ENCODE results near the gene PDE11A.

DNA sequence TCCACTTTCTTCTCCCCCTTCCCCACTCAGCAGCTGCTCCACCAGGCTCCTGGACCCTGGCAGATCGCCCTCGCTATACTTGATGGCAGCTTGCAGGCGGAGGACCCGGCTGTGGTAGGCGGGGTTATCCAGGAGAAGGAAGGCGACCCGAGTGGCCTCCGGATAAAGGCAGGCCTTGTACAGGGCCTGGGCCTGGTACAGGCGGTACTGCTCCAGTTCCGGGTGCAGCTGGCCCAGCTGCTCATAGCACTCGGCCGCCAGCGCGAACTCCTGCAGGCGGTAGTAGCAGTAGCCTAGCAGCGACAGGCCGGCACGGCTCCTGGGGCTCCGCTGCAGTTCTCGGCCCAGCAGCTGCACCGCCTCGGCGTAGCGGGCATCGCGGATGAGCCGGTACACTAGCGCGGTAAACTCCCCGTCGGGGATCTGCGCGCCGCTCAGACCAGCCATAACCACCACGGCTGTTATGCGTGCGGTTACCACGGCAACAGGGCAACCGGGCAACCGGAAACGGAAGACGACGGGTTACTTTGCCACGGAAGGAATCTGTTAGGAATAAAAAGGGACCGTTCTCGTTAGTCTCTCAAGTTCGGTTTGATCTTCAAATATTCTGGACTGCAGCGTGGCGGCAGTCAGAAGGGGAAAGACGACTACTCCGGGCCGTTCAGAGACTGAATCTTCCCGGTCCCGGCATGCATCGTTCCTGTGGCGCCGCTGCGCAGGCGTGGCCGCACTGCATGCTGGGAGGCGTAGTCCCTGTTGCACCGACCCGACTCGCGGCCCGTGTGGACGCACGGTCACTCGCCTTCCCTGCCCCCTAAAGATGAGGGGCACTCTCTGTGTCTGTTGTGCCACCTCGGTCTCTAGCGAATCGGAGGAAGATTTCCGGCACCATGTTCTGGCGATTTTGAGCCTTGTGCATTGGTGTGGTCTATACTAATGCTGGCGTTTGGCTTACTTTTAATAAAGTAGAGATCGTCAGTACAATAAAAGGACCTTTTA lies 454.0 kb downstream of the PDE11A start:
- TF ChIP-seq CHD4 (IDR thresholded peaks at IDR 0.05; ENCODE audit: borderline replicate concordance, low read length) (no peak), EZH2 (conservative IDR thresholded peaks at IDR 0.05; ENCODE audit: low read depth, low read length) (no peak)
